A549 (cell line): Measurements from ENCODE around the gene GNAL. TPM values are rescaled to one million over a fixed set of nuclear protein-coding genes. Genes with fewer than 3 reads are reported as not detected.
"Not testable (repeated sequence)": the region's sequence is repeated elsewhere in the genome, so short reads cannot be mapped to it uniquely, and the experiment has no call there.

Source experiments
- ATAC-seq, 2 experiments: fragments of 200-7000 bp in 1 of 2; fragments of >200 bp in 1 of 2; cut with Nextera tagmentation in 1 of 2; cut with Tn5 transposase in 1 of 2; 3 replicates each; pipeline versions ENCODE4 v1.8.0 to v1.9.1; 2018 to 2020; ENCODE audit warnings: mild to moderate bottlenecking in 1 of 2, moderate library complexity in 1 of 2
- CTCF ChIA-PET: fragments of 300-600 bp; sonication (Branson Sonifier 250); formaldehyde crosslinking; extraction: SDS; loops from one replicate; lab custom pipeline; 2021; ENCODE audit warnings: antibody characterized with exemption, inconsistent platforms; lab: Yijun Ruan, JAX
- POLR2A ChIA-PET: fragments of 350-600 bp; formaldehyde crosslinking; extraction: SDS; loops from one replicate; lab custom pipeline; 2021; ENCODE audit warnings: antibody characterized with exemption, inconsistent platforms; lab: Yijun Ruan, JAX
- DNase-seq, 2 experiments: peaks; one replicate each; pipeline versions ENCODE4 v3.0.0 to v3.0.0-alpha.2; 2011 to 2016; ENCODE audit warnings: low read depth in 1 of 2, low spot score in 1 of 2
- FAIRE-seq: peaks from 2 replicates; lab custom pipeline; 2011; peaks lifted over from hg19 to GRCh38; lab: Jason Lieb, UNC
- H3K27ac ChIP-seq, 2 experiments: fragments of >200 bp; sonication (Bioruptor Twin); formaldehyde crosslinking; 3 replicates each; pipeline ENCODE4 v1.5.1; 2016 to 2017
- H3K4me1 ChIP-seq: fragments of >200 bp; sonication (Bioruptor Twin); formaldehyde crosslinking; 3 replicates; pipeline ENCODE4 v1.6.1; 2016
- H3K4me2 ChIP-seq: fragments of >200 bp; sonication (Bioruptor Twin); formaldehyde crosslinking; 3 replicates; pipeline ENCODE4 v1.6.1; 2016
- H3K4me3 ChIP-seq: fragments of >200 bp; sonication (Bioruptor Twin); formaldehyde crosslinking; 3 replicates; pipeline ENCODE4 v1.5.1; 2016
- H3K9me3 ChIP-seq: fragments of >200 bp; sonication (Bioruptor Twin); formaldehyde crosslinking; 3 replicates; pipeline ENCODE4 v1.6.1; 2016
- CHD4 ChIP-seq: fragments of 200-600 bp; sonication (generic); IDR thresholded peaks from 2 replicates; pipeline ENCODE4 v1.6.1; 2016; ENCODE audit warnings: antibody characterized with exemption, mild to moderate bottlenecking, borderline replicate concordance
- ELK1 ChIP-seq: fragments of 150-350 bp; IDR thresholded peaks from 2 replicates; pipeline ENCODE4 v1.6.1; 2014; ENCODE audit warnings: low read depth, mild to moderate bottlenecking, low read length
- EP300 ChIP-seq, 2 experiments: fragments of >200 bp; sonication (Bioruptor Twin); formaldehyde crosslinking; IDR thresholded peaks; 2 replicates in 1 of 2; 3 replicates in 1 of 2; pipeline ENCODE4 v1.6.1; 2016 to 2017
- FOSB ChIP-seq: fragments of 250-450 bp; sonication (Bioruptor Pico); IDR thresholded peaks from 2 replicates; pipeline ENCODE4 v1.5.0; 2020; ENCODE audit warnings: mild to moderate bottlenecking, moderate library complexity
- FOSL2 ChIP-seq, 2 experiments: fragments of 450-650 bp in 1 of 2; fragments of >200 bp in 1 of 2; sonication (Bioruptor Twin) in 1 of 2; formaldehyde crosslinking; IDR thresholded peaks; 2 replicates each; pipeline versions ENCODE4 v1.5.0 to v1.6.1; 2016 to 2020; ENCODE audit warnings: mild to moderate bottlenecking in 1 of 2, moderate library complexity in 1 of 2
- HOXA7 ChIP-seq: fragments of 250-450 bp; sonication (Bioruptor Pico); IDR thresholded peaks from 2 replicates; pipeline ENCODE4 v1.5.0; 2020; ENCODE audit warnings: mild to moderate bottlenecking, moderate library complexity
- HOXB5 ChIP-seq: fragments of 250-450 bp; sonication (Bioruptor Pico); IDR thresholded peaks from 2 replicates; pipeline ENCODE4 v1.5.0; 2020; ENCODE audit warnings: mild to moderate bottlenecking, moderate library complexity
- JUN ChIP-seq, 2 experiments: fragments of >200 bp; sonication (Bioruptor Twin); formaldehyde crosslinking; IDR thresholded peaks; 2 replicates in 1 of 2; 3 replicates in 1 of 2; pipeline ENCODE4 v1.6.1; 2016 to 2017
- JUNB ChIP-seq: fragments of >200 bp; sonication (Bioruptor Twin); formaldehyde crosslinking; IDR thresholded peaks from 2 replicates; pipeline ENCODE4 v1.6.1; 2016
- KDM5A ChIP-seq: fragments of 200-600 bp; sonication (generic); IDR thresholded peaks from 2 replicates; pipeline ENCODE4 v1.6.1; 2016; ENCODE audit warnings: antibody characterized with exemption, mild to moderate bottlenecking
- NR3C1 ChIP-seq: fragments of >200 bp; sonication (Bioruptor Twin); formaldehyde crosslinking; IDR thresholded peaks from 3 replicates; pipeline ENCODE4 v1.6.1; 2017
- PHF8 ChIP-seq: fragments of 200-600 bp; sonication (generic); IDR thresholded peaks from 2 replicates; pipeline ENCODE4 v1.6.1; 2016; ENCODE audit warnings: low read depth, mild to moderate bottlenecking, antibody characterized with exemption, moderate library complexity, borderline replicate concordance
- POLR2A ChIP-seq: IDR thresholded peaks from 2 replicates; pipeline ENCODE4 v1.6.1; 2012; ENCODE audit warnings: mild to moderate bottlenecking, low read length
- RARB ChIP-seq: fragments of 250-450 bp; sonication (Bioruptor Pico); IDR thresholded peaks from 2 replicates; pipeline ENCODE4 v1.8.0; 2021; ENCODE audit warnings: mild to moderate bottlenecking, moderate library complexity
- RCOR1 ChIP-seq: fragments of 150-350 bp; IDR thresholded peaks from 2 replicates; pipeline ENCODE4 v1.6.1; 2014; ENCODE audit warnings: antibody characterized with exemption, low read length, low read depth
- RNF2 ChIP-seq: fragments of 200-600 bp; sonication (generic); IDR thresholded peaks from 2 replicates; pipeline ENCODE4 v1.6.1; 2016; ENCODE audit warnings: low read depth, mild to moderate bottlenecking, antibody characterized with exemption, moderate library complexity, borderline replicate concordance
- SMC3 ChIP-seq: fragments of >200 bp; sonication (Bioruptor Twin); formaldehyde crosslinking; IDR thresholded peaks from 3 replicates; pipeline ENCODE4 v1.6.1; 2018; ENCODE audit warnings: inconsistent platforms
- TP53 ChIP-seq: fragments of 250-450 bp; sonication (Bioruptor Pico); IDR thresholded peaks from 2 replicates; pipeline ENCODE4 v1.5.0; 2021; ENCODE audit warnings: mild to moderate bottlenecking, moderate library complexity
- ZFP36 ChIP-seq: fragments of 450-650 bp; IDR thresholded peaks from 2 replicates; pipeline ENCODE4 v1.6.1; 2014; ENCODE audit warnings: borderline replicate concordance; ENCODE audit not compliant: partially characterized antibody
- ZSCAN20 ChIP-seq: fragments of 250-450 bp; sonication (Bioruptor Pico); IDR thresholded peaks from 2 replicates; pipeline ENCODE4 v1.8.0; 2022; ENCODE audit warnings: mild to moderate bottlenecking, moderate library complexity
- WGBS: methylation state at CpG from one replicate; pipeline ENCODE4 v1.1.6; 2017; ENCODE audit errors: missing lambda C conversion rate; 5-methylcytosine and 5-hydroxymethylcytosine counted together
- polyA plus RNA-seq, 4 experiments: library from polyadenylated mRNA; depleted of rRNA in 3 of 4; stranded (reverse); fragments of >200 nt; fragmentation: RNase III in 1 of 4; extraction: RNeasy Plus Mini Kit Qiagen cat#74134 plus additional on column Dnase treatment in 1 of 4; gene quantifications; 2 replicates in 3 of 4; 3 replicates in 1 of 4; pipeline ENCODE4 v1.2.3, GENCODE V29; 2011 to 2017
- TF ChIP-seq, protein P1 (sequence below): fragments of >200 bp; sonication (Bioruptor Twin); formaldehyde crosslinking; IDR thresholded peaks from 3 replicates; pipeline ENCODE4 v1.5.1; 2016

GNAL gene
- polyA plus RNA-seq, 2 of the 4 experiments (the other 2 are of a cell fraction): 5.1 to 12.9 TPM

- TF ChIP-seq ELK1 (no peak), HOXA7 (no peak), HOXB5 (CRISPR knock-in tag) (no peak), ZSCAN20 (CRISPR knock-in tag) (no peak)
Observed at GRCh38 chr18:11908182-11909060, 219.4 kb downstream of the GNAL start, which contains the start of gene MPPE1 (continued).

- H3K27ac ChIP-seq: peak overlapping the region; percentile 82 to 98
- DNase-seq (peak in 1 of 2 experiments; percentile 12), FAIRE-seq (no peak)
- POLR2A ChIA-PET: no interaction called here
- H3K4me3 ChIP-seq: peak overlapping the region; percentile 50
- peak overlapping the region; percentile 84 for H3K4me2 ChIP-seq
- no peak for TF ChIP-seq HOXA7
- TF ChIP-seq EP300 (IDR thresholded peaks at IDR 0.05): no peak
- no peak for TF ChIP-seq JUN (IDR thresholded peaks at IDR 0.05)
- TF ChIP-seq, all 56 proteins: peak for 0
- CTCF ChIA-PET: no interaction called here
- 27% methylated on average over 13 of the region's 13 CpGs for WGBS
- no peak; a peak in 2 of 6 replicates for ATAC-seq
- peaks cover 28% of the 10 kb centered on the region for H3K4me1 ChIP-seq
- H3K9me3 ChIP-seq: no peaks in the 10 kb centered on the region
Observed at GRCh38 chr18:11909061-11909455, 220.0 kb downstream of the GNAL start.

- Histone ChIP-seq H3K9me3 (no peaks in the 10 kb centered on the region), H3K4me2 (peak overlapping the region; percentile 84), H3K4me3 (0 out of 3 replicates have a peak overlapping the region, but pooled peaks have one; percentile 50), H3K27ac (peak overlapping the region; percentile 82 to 98), H3K4me1 (peaks cover 28% of the 10 kb centered on the region)
- WGBS: 49% methylated on average over 2 of the region's 2 CpGs
- POLR2A ChIA-PET: no interaction called here
- no peak for ATAC-seq
- TF ChIP-seq RCOR1 (no peak), SMC3 (no peak), POLR2A (no peak), NR3C1 (no peak), CHD4 (no peak), TP53 (no peak), JUN (IDR thresholded peaks at IDR 0.05) (no peak), ZFP36 (no peak), JUNB (no peak), PHF8 (no peak), KDM5A (no peak), FOSL2 (IDR thresholded peaks at IDR 0.05) (no peak), FOSL2 (CRISPR knock-in tag; IDR thresholded peaks at IDR 0.05) (no peak), FOSB (CRISPR knock-in tag) (no peak), RNF2 (no peak), RARB (CRISPR knock-in tag) (no peak), ZSCAN20 (CRISPR knock-in tag) (no peak)
- TF ChIP-seq, protein P1, sequence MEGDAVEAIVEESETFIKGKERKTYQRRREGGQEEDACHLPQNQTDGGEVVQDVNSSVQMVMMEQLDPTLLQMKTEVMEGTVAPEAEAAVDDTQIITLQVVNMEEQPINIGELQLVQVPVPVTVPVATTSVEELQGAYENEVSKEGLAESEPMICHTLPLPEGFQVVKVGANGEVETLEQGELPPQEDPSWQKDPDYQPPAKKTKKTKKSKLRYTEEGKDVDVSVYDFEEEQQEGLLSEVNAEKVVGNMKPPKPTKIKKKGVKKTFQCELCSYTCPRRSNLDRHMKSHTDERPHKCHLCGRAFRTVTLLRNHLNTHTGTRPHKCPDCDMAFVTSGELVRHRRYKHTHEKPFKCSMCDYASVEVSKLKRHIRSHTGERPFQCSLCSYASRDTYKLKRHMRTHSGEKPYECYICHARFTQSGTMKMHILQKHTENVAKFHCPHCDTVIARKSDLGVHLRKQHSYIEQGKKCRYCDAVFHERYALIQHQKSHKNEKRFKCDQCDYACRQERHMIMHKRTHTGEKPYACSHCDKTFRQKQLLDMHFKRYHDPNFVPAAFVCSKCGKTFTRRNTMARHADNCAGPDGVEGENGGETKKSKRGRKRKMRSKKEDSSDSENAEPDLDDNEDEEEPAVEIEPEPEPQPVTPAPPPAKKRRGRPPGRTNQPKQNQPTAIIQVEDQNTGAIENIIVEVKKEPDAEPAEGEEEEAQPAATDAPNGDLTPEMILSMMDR: no peak
- no peak for DNase-seq
- CTCF ChIA-PET: no interaction called here
- no peak for FAIRE-seq
Observed at GRCh38 chr18:11909591-11910026, 220.5 kb downstream of the GNAL start.

- not testable (repeated sequence) for FAIRE-seq, ATAC-seq
- 64% methylated on average over 4 of the region's 4 CpGs for WGBS
Observed at GRCh38 chr18:11916880-11917279, 227.8 kb downstream of the GNAL start.

DNA sequence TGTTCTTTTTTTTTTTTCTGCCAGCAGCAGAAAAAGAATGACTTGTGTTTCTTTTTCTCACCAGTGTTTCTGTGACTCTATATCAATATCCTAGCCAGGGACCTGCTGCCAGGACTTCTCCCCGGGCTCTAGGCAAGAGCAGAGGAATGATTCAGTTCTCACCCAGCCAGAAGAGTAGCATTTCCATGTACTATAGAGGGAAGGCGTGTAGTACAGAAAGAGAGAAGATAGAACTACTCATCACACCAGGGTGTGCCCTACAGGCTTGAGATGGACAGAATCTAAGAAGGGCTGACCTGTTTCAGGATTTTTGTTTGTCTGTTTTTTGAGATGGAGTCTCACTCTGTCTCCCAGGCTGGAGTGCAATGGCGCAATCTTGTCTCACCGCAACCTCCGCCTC lies 230.5 kb downstream of the GNAL start:
- FAIRE-seq, POLR2A ChIA-PET: not testable (repeated sequence)
- 73% methylated on average over 4 of the region's 5 CpGs for WGBS

More at GRCh38 chr18:11916880-11917279, 227.8 kb downstream of the GNAL start:
- DNase-seq, POLR2A ChIA-PET, H3K27ac ChIP-seq, H3K4me3 ChIP-seq, H3K4me1 ChIP-seq, H3K4me2 ChIP-seq, H3K9me3 ChIP-seq: not testable (repeated sequence)
- CTCF ChIA-PET: interaction anchor here (1.3 kb wide), 1 partner anchor 21 kb away, joined by 3 read pairs; no protein-coding TSS in a partner anchor

More for the DNA sequence above, 230.5 kb downstream of the GNAL start:
- CTCF ChIA-PET: interaction anchor here (10.1 kb wide), 1 partner anchor 19 kb away, joined by 73 read pairs; no protein-coding TSS in a partner anchor
- H3K9me3 ChIP-seq, H3K4me1 ChIP-seq, H3K4me3 ChIP-seq, H3K27ac ChIP-seq, H3K4me2 ChIP-seq, DNase-seq, ATAC-seq: not testable (repeated sequence)
